ENCODE data around the gene OXSR1. TPM values are rescaled to one million over a fixed set of nuclear protein-coding genes. Genes with fewer than 3 reads are reported as not detected.
"Not testable (repeated sequence)": the region's sequence is repeated elsewhere in the genome, so short reads cannot be mapped to it uniquely, and the experiment has no call there.

The OXSR1 gene
- total RNA-seq, 1 donor from 2014 or later = 20.9 TPM

- Histone ChIP-seq H3K4me1 (ENCODE audit: control insufficient read depth in 3 of 3, insufficient read depth in 3 of 3, low read length in 3 of 3) (peaks cover 0 to 8% (median 3%) of the 10 kb centered on the region in 3 donors), H3K4me3 (ENCODE audit: low read length in 3 of 3) (no peak overlapping the region), H3K9me3 (ENCODE audit: control insufficient read depth in 3 of 3, low read length in 3 of 3) (no peaks in the 10 kb centered on the region), H3K27me3 (ENCODE audit: control insufficient read depth in 3 of 3, insufficient read depth in 3 of 3, low read length in 3 of 3) (no peaks in the 10 kb centered on the region), H3K36me3 (ENCODE audit: control insufficient read depth in 3 of 3, insufficient read depth in 3 of 3, low read length in 3 of 3) (peaks cover 73 to 86% (median 81%) of the 10 kb centered on the region in 3 donors), H3K9ac (ENCODE audit: low read depth in 1 of 3, low read length in 3 of 3) (no peak overlapping the region), H3K27ac (ENCODE audit: low read depth, low read length) (no peak overlapping the region)
Measured at GRCh38 chr3:38128303-38128655, 37.1 kb upstream of the OXSR1 start.

GRCh38 chr3:38129058-38129457, 36.3 kb upstream of the OXSR1 start:
- Histone ChIP-seq H3K9me3 (ENCODE audit: control insufficient read depth in 3 of 3, low read length in 3 of 3) (no peaks in the 10 kb centered on the region), H3K27ac (ENCODE audit: low read depth, low read length) (no peak overlapping the region), H3K36me3 (ENCODE audit: control insufficient read depth in 3 of 3, insufficient read depth in 3 of 3, low read length in 3 of 3) (peaks cover 81 to 89% (median 88%) of the 10 kb centered on the region in 3 donors), H3K4me1 (ENCODE audit: control insufficient read depth in 3 of 3, insufficient read depth in 3 of 3, low read length in 3 of 3) (peaks cover 0 to 8% (median 3%) of the 10 kb centered on the region in 3 donors), H3K4me3 (ENCODE audit: low read length in 3 of 3) (no peak overlapping the region), H3K9ac (ENCODE audit: low read depth in 1 of 3, low read length in 3 of 3) (no peak overlapping the region), H3K27me3 (ENCODE audit: control insufficient read depth in 3 of 3, insufficient read depth in 3 of 3, low read length in 3 of 3) (no peaks in the 10 kb centered on the region)

DNA sequence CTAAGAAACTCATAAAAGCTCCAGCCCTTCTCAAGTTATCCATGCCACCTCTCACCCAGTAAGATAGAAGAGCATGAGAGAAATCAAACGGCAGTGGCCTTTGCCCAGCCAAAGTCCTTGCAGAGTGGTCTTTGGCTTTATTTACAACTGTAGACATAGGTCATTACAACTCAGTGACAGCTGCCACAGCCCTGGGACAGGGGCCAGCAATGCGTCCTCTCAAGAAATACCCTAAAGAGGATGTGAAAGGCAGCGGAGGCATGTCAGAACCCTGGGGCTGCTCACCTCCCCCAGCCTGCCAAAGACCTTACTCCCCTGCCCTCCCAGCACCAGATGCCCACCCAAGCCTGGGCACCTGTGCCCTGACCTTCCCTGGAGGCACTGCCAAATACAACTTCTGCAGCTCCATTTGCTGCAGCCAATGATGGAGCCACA, 34.7 kb upstream of the OXSR1 start:
- H3K4me1 ChIP-seq (ENCODE audit: control insufficient read depth in 3 of 3, insufficient read depth in 3 of 3, low read length in 3 of 3) = peaks cover 3 to 12% (median 11%) of the 10 kb centered on the region in 3 donors
- no peaks in the 10 kb centered on the region for H3K27me3 ChIP-seq (ENCODE audit: control insufficient read depth in 3 of 3, insufficient read depth in 3 of 3, low read length in 3 of 3)
- H3K27ac ChIP-seq (ENCODE audit: low read depth, low read length) = no peak overlapping the region
- peaks cover 69 to 84% (median 81%) of the 10 kb centered on the region in 3 donors for H3K36me3 ChIP-seq (ENCODE audit: control insufficient read depth in 3 of 3, insufficient read depth in 3 of 3, low read length in 3 of 3)
- no peaks in the 10 kb centered on the region for H3K9me3 ChIP-seq (ENCODE audit: control insufficient read depth in 3 of 3, low read length in 3 of 3)
- H3K4me3 ChIP-seq (ENCODE audit: low read length in 3 of 3) = no peak overlapping the region
- H3K9ac ChIP-seq (ENCODE audit: low read depth in 1 of 3, low read length in 3 of 3) = peak overlapping the region in 1 of 3 donors; percentile 28

GRCh38 chr3:38131621-38132369, 33.5 kb upstream of the OXSR1 start:
- Histone ChIP-seq H3K36me3 (ENCODE audit: control insufficient read depth in 3 of 3, insufficient read depth in 3 of 3, low read length in 3 of 3) (peaks cover 57 to 73% (median 69%) of the 10 kb centered on the region in 3 donors), H3K27me3 (ENCODE audit: control insufficient read depth in 3 of 3, insufficient read depth in 3 of 3, low read length in 3 of 3) (no peaks in the 10 kb centered on the region), H3K9ac (ENCODE audit: low read depth in 1 of 3, low read length in 3 of 3) (no peak overlapping the region), H3K27ac (ENCODE audit: low read depth, low read length) (no peak overlapping the region), H3K9me3 (ENCODE audit: control insufficient read depth in 3 of 3, low read length in 3 of 3) (no peaks in the 10 kb centered on the region), H3K4me3 (ENCODE audit: low read length in 3 of 3) (no peak overlapping the region), H3K4me1 (ENCODE audit: control insufficient read depth in 3 of 3, insufficient read depth in 3 of 3, low read length in 3 of 3) (peaks cover 10 to 17% (median 16%) of the 10 kb centered on the region in 3 donors)

DNA sequence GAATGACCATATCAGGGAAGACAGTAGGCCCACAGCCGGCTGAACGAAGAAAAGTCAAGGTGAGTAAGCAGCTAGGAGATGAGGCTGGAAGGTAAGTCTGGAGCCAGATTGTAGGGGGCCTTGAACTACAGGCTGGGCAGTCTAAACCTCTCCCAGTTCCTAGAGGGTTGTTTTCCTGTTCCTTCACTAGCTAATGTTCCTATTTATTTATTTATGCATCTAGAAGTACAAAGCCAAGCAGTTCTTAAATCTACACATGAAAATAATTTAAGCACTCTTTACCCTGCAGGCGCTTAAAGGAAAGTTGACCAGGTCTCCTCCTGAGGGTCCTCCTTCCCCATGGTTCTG, 32.2 kb upstream of the OXSR1 start:
- peaks cover 44 to 59% (median 55%) of the 10 kb centered on the region in 3 donors for H3K36me3 ChIP-seq (ENCODE audit: control insufficient read depth in 3 of 3, insufficient read depth in 3 of 3, low read length in 3 of 3)
- no peaks in the 10 kb centered on the region for H3K27me3 ChIP-seq (ENCODE audit: control insufficient read depth in 3 of 3, insufficient read depth in 3 of 3, low read length in 3 of 3)
- H3K9ac ChIP-seq (ENCODE audit: low read depth in 1 of 3, low read length in 3 of 3) = no peak overlapping the region
- H3K4me1 ChIP-seq (ENCODE audit: control insufficient read depth in 3 of 3, insufficient read depth in 3 of 3, low read length in 3 of 3) = peaks cover 17 to 25% (median 24%) of the 10 kb centered on the region in 3 donors
- H3K27ac ChIP-seq (ENCODE audit: low read depth, low read length) = no peak overlapping the region
- H3K9me3 ChIP-seq (ENCODE audit: control insufficient read depth in 3 of 3, low read length in 3 of 3) = no peaks in the 10 kb centered on the region
- no peak overlapping the region for H3K4me3 ChIP-seq (ENCODE audit: low read length in 3 of 3)

- Histone ChIP-seq H3K9me3 (ENCODE audit: control insufficient read depth in 3 of 3, low read length in 3 of 3) (no peaks in the 10 kb centered on the region), H3K9ac (ENCODE audit: low read depth in 1 of 3, low read length in 3 of 3) (no peak overlapping the region), H3K27ac (ENCODE audit: low read depth, low read length) (no peak overlapping the region), H3K4me1 (ENCODE audit: control insufficient read depth in 3 of 3, insufficient read depth in 3 of 3, low read length in 3 of 3) (peaks cover 19 to 29% (median 26%) of the 10 kb centered on the region in 3 donors), H3K36me3 (ENCODE audit: control insufficient read depth in 3 of 3, insufficient read depth in 3 of 3, low read length in 3 of 3) (peaks cover 40 to 55% (median 52%) of the 10 kb centered on the region in 3 donors), H3K27me3 (ENCODE audit: control insufficient read depth in 3 of 3, insufficient read depth in 3 of 3, low read length in 3 of 3) (no peaks in the 10 kb centered on the region), H3K4me3 (ENCODE audit: low read length in 3 of 3) (no peak overlapping the region)
Measured at GRCh38 chr3:38133557-38134405, 31.6 kb upstream of the OXSR1 start.

DNA sequence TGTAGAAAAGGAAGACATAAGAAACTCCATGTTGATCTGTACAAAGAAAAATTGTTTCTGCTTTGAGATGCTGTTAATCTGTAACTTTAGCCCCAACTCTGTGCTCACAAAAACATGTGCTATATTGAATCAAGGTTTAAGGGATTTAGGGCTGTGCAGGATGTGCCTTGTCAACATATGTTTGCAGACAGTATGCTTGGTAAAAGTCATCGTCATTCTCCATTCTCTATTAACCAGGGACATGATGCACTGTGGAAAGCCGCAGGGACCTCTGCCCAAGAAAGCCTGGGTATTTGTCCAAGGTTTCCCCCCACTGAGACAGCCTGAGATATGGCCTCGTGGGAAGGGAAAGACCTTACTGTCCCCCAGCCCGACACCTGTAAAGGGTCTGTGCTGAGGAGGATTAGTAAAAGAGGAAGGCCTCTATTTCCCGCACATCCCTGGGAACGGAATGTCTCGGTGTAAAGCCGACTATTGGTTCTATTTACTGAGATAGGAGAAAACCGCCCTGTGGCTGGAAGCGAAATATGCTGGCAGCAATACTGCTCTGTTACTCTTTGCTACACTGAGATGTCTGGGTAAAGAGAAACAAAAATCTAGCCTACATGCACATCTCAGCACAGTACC, 30.7 kb upstream of the OXSR1 start:
- H3K9me3 ChIP-seq (ENCODE audit: control insufficient read depth in 3 of 3, low read length in 3 of 3); H3K9ac ChIP-seq (ENCODE audit: low read depth in 1 of 3, low read length in 3 of 3); H3K4me3 ChIP-seq (ENCODE audit: low read length in 3 of 3); H3K27me3 ChIP-seq (ENCODE audit: control insufficient read depth in 3 of 3, insufficient read depth in 3 of 3, low read length in 3 of 3); H3K27ac ChIP-seq (ENCODE audit: low read depth, low read length): not testable (repeated sequence)
- Histone ChIP-seq H3K4me1 (ENCODE audit: control insufficient read depth in 3 of 3, insufficient read depth in 3 of 3, low read length in 3 of 3) (peaks cover 25 to 38% (median 34%) of the 10 kb centered on the region in 3 donors), H3K36me3 (ENCODE audit: control insufficient read depth in 3 of 3, insufficient read depth in 3 of 3, low read length in 3 of 3) (peaks cover 32 to 48% (median 44%) of the 10 kb centered on the region in 3 donors)

DNA sequence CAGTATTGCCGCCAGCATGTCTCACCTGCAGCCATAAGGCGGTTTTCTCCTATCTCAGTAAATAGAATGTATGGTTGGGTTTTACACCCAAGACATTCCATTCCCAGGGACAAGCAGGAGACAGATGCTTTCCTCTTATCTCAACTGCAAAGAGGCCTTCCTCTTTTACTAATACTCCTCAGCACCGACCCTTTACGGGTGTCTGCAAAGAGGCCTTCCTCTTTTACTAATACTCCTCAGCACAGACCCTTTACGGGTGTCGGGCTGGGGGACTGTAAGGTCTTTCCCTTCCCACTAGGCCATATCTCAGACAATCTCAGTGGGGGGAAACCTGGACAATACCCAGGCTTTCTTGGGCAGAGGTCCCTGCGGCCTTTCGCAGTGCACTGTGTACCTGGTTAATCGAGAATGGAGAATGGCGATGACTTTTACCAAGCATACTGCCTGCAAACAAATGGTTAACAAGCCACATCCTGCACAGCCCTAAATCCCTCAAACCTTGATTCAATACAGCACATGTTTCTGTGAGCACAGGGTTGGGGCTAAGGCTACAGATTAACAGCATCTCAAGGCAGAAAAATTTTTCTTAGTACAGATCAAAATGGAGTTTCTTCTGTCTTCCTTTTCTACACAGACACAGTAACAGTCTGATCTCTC, 29.6 kb upstream of the OXSR1 start:
- H3K4me3 ChIP-seq (ENCODE audit: low read length in 3 of 3) = peak overlapping the region; percentile 88 to 96 (median 95)
- H3K4me1 ChIP-seq (ENCODE audit: control insufficient read depth in 3 of 3, insufficient read depth in 3 of 3, low read length in 3 of 3) = peaks cover 27 to 39% (median 31%) of the 10 kb centered on the region in 3 donors
- H3K27me3 ChIP-seq (ENCODE audit: control insufficient read depth in 3 of 3, insufficient read depth in 3 of 3, low read length in 3 of 3); H3K9me3 ChIP-seq (ENCODE audit: control insufficient read depth in 3 of 3, low read length in 3 of 3); H3K27ac ChIP-seq (ENCODE audit: low read depth, low read length): not testable (repeated sequence)
- H3K36me3 ChIP-seq (ENCODE audit: control insufficient read depth in 3 of 3, insufficient read depth in 3 of 3, low read length in 3 of 3) = peaks cover 25 to 44% (median 37%) of the 10 kb centered on the region in 3 donors
- peak overlapping the region; percentile 87 to 96 (median 91) for H3K9ac ChIP-seq (ENCODE audit: low read depth in 1 of 3, low read length in 3 of 3)

- H3K4me1 ChIP-seq (ENCODE audit: control insufficient read depth in 3 of 3, insufficient read depth in 3 of 3, low read length in 3 of 3) = peaks cover 27 to 37% (median 29%) of the 10 kb centered on the region in 3 donors
- H3K9me3 ChIP-seq (ENCODE audit: control insufficient read depth in 3 of 3, low read length in 3 of 3) = no peaks in the 10 kb centered on the region
- H3K9ac ChIP-seq (ENCODE audit: low read depth in 1 of 3, low read length in 3 of 3) = peak overlapping the region; percentile 87 to 96 (median 91)
- H3K36me3 ChIP-seq (ENCODE audit: control insufficient read depth in 3 of 3, insufficient read depth in 3 of 3, low read length in 3 of 3) = peaks cover 30 to 42% (median 37%) of the 10 kb centered on the region in 3 donors
- peak overlapping the region; percentile 67 for H3K27ac ChIP-seq (ENCODE audit: low read depth, low read length)
- H3K27me3 ChIP-seq (ENCODE audit: control insufficient read depth in 3 of 3, insufficient read depth in 3 of 3, low read length in 3 of 3) = peaks cover 0 to 5% (median 0%) of the 10 kb centered on the region in 3 donors
- peak overlapping the region; percentile 88 to 96 (median 95) for H3K4me3 ChIP-seq (ENCODE audit: low read length in 3 of 3)
Measured at GRCh38 chr3:38136393-38136776, 29.0 kb upstream of the OXSR1 start.
